Progenitor cell of endocrine pancreas (in vitro differentiated cells): ENCODE data around the gene HOXC11. TPM values are rescaled to one million over a fixed set of nuclear protein-coding genes. Genes with fewer than 3 reads are reported as not detected.

ENCODE experiments used
- DNase-seq: peaks from one replicate; pipeline ENCODE4 v3.0.0; 2021; ENCODE audit warnings: low spot score; ENCODE audit not compliant: unreplicated experiment
- H3K27ac Mint-ChIP-seq: 2 replicates; pipeline ENCODE4 v1.8.0; 2021; ENCODE audit warnings: mild to moderate bottlenecking, moderate library complexity, mixed read lengths
- H3K27me3 Mint-ChIP-seq: 2 replicates; pipeline ENCODE4 v1.8.0; 2021; ENCODE audit warnings: mixed read lengths
- H3K36me3 Mint-ChIP-seq: 2 replicates; pipeline ENCODE4 v1.8.0; 2022; ENCODE audit warnings: mixed read lengths; ENCODE audit not compliant: insufficient read depth
- H3K4me1 Mint-ChIP-seq: 2 replicates; pipeline ENCODE4 v1.8.0; 2021; ENCODE audit warnings: low read depth, mixed read lengths
- H3K4me3 Mint-ChIP-seq: 2 replicates; pipeline ENCODE4 v1.8.0; 2021; ENCODE audit warnings: low read depth, mild to moderate bottlenecking, moderate library complexity, mixed read lengths
- H3K9me3 Mint-ChIP-seq: 2 replicates; pipeline ENCODE4 v1.8.0; 2021; ENCODE audit warnings: low read depth, mixed read lengths
- total RNA-seq: library from RNA; stranded (reverse); gene quantifications from 2 replicates; pipeline ENCODE4 v1.2.1, GENCODE V29; 2021
- TF ChIP-seq, protein P1 (sequence below): fragments of 200-600 bp; sonication (generic); IDR thresholded peaks from one replicate; pipeline ENCODE4 v1.5.0; 2021; ENCODE audit warnings: antibody characterized with exemption, mild to moderate bottlenecking; ENCODE audit not compliant: unreplicated experiment

The HOXC11 gene
- total RNA-seq, 1 donor from 2014 or later = not detected

GRCh38 chr12:53980802-53981496, 8.0 kb downstream of the HOXC11 start:
- peaks cover 95% of the 10 kb centered on the region for H3K27me3 Mint-ChIP-seq
- H3K27ac Mint-ChIP-seq = no peak overlapping the region
- peaks cover 3% of the 10 kb centered on the region for H3K4me1 Mint-ChIP-seq
- no peaks in the 10 kb centered on the region for H3K36me3 Mint-ChIP-seq
- DNase-seq = no peak
- TF ChIP-seq, protein P1, sequence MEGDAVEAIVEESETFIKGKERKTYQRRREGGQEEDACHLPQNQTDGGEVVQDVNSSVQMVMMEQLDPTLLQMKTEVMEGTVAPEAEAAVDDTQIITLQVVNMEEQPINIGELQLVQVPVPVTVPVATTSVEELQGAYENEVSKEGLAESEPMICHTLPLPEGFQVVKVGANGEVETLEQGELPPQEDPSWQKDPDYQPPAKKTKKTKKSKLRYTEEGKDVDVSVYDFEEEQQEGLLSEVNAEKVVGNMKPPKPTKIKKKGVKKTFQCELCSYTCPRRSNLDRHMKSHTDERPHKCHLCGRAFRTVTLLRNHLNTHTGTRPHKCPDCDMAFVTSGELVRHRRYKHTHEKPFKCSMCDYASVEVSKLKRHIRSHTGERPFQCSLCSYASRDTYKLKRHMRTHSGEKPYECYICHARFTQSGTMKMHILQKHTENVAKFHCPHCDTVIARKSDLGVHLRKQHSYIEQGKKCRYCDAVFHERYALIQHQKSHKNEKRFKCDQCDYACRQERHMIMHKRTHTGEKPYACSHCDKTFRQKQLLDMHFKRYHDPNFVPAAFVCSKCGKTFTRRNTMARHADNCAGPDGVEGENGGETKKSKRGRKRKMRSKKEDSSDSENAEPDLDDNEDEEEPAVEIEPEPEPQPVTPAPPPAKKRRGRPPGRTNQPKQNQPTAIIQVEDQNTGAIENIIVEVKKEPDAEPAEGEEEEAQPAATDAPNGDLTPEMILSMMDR = no peak
- no peak overlapping the region for H3K4me3 Mint-ChIP-seq
- no peaks in the 10 kb centered on the region for H3K9me3 Mint-ChIP-seq

GRCh38 chr12:53981634-53982565, 9.0 kb downstream of the HOXC11 start:
- Mint-ChIP-seq H3K9me3 (no peaks in the 10 kb centered on the region), H3K27ac (no peak overlapping the region), H3K36me3 (no peaks in the 10 kb centered on the region), H3K27me3 (peaks cover 94% of the 10 kb centered on the region), H3K4me3 (no peak overlapping the region), H3K4me1 (peaks cover 3% of the 10 kb centered on the region)
- DNase-seq = no peak
- TF ChIP-seq, protein P1 = no peak

- no peak for DNase-seq
- TF ChIP-seq, protein P1 = no peak
- H3K4me1 Mint-ChIP-seq = peaks cover 3% of the 10 kb centered on the region
- H3K9me3 Mint-ChIP-seq = no peaks in the 10 kb centered on the region
- peaks cover 94% of the 10 kb centered on the region for H3K27me3 Mint-ChIP-seq
- no peaks in the 10 kb centered on the region for H3K36me3 Mint-ChIP-seq
- H3K27ac Mint-ChIP-seq = no peak overlapping the region
- no peak overlapping the region for H3K4me3 Mint-ChIP-seq
Measured at GRCh38 chr12:53982648-53983567, 10.0 kb downstream of the HOXC11 start.

- no peaks in the 10 kb centered on the region for H3K9me3 Mint-ChIP-seq
- H3K4me3 Mint-ChIP-seq = no peak overlapping the region
- peaks cover 3% of the 10 kb centered on the region for H3K4me1 Mint-ChIP-seq
- H3K36me3 Mint-ChIP-seq = no peaks in the 10 kb centered on the region
- TF ChIP-seq, protein P1 = no peak
- peaks cover 94% of the 10 kb centered on the region for H3K27me3 Mint-ChIP-seq
- DNase-seq = no peak
- no peak overlapping the region for H3K27ac Mint-ChIP-seq
Measured at GRCh38 chr12:53983568-53983949, 10.6 kb downstream of the HOXC11 start.
